Lung (tissue), 12 donors: ENCODE measurements around the gene H1-8. TPM values are rescaled to one million over a fixed set of nuclear protein-coding genes. Genes with fewer than 3 reads are reported as not detected.
A peak's percentile ranks its signal among the peaks of the same experiment; 100 is the strongest.

Source experiments
- ATAC-seq: fragments of 200-7000 bp; cut with Tn5 transposase; one replicate; pipeline ENCODE4 v1.9.1; 2020; ENCODE audit warnings: moderate number of reproducible peaks; ENCODE audit not compliant: insufficient read depth, low FRiP score
- DNase-seq, 3 donors: peaks; one replicate each; pipeline ENCODE4 v3.0.0-alpha.2; 2013 to 2017
- H3K27ac ChIP-seq, 2 donors: one replicate each; pipeline ENCODE4 v1.5.1; 2013; ENCODE audit warnings: mild to moderate bottlenecking in 2 of 2, moderate library complexity in 2 of 2, control low read depth in 1 of 2, inconsistent platforms in 1 of 2, low read depth in 1 of 2, low read length in 1 of 2
- H3K27me3 ChIP-seq, 3 donors: one replicate each; pipeline ENCODE4 v1.5.1; 2013; ENCODE audit warnings: low read length in 2 of 3; ENCODE audit not compliant: control insufficient read depth in 3 of 3, insufficient read depth in 3 of 3
- H3K36me3 ChIP-seq, 4 donors: one replicate each; pipeline ENCODE4 v1.5.1; 2013; ENCODE audit warnings: low read length in 4 of 4, mild to moderate bottlenecking in 1 of 4, moderate library complexity in 1 of 4; ENCODE audit not compliant: control insufficient read depth in 4 of 4, insufficient read depth in 4 of 4
- H3K4me1 ChIP-seq, 5 donors: one replicate each; pipeline ENCODE4 v1.5.1; 2013; ENCODE audit warnings: low read length in 5 of 5, mild to moderate bottlenecking in 2 of 5, moderate library complexity in 1 of 5; ENCODE audit not compliant: control insufficient read depth in 5 of 5, insufficient read depth in 5 of 5
- H3K4me3 ChIP-seq: one replicate; pipeline ENCODE4 v1.5.1; 2013; ENCODE audit warnings: mild to moderate bottlenecking, control low read depth, moderate library complexity
- H3K9ac ChIP-seq, 2 donors: one replicate each; pipeline ENCODE4 v1.5.1; 2013; ENCODE audit warnings: low read length in 2 of 2, control low read depth in 1 of 2; ENCODE audit not compliant: insufficient read depth in 1 of 2
- H3K9me3 ChIP-seq, 4 donors: one replicate each; pipeline ENCODE4 v1.5.1; 2013; ENCODE audit warnings: low read length in 3 of 4, mild to moderate bottlenecking in 1 of 4, moderate library complexity in 1 of 4; ENCODE audit not compliant: control insufficient read depth in 4 of 4, insufficient read depth in 3 of 4
- WGBS, 2 donors: extraction: QIAGEN DNeasy Blood & Tissue Kit; methylation state at CpG; one replicate each; pipeline ENCODE4 v1.1.7; 2013; 5-methylcytosine and 5-hydroxymethylcytosine counted together
- polyA plus RNA-seq, 2 donors: library from polyadenylated mRNA; stranded (reverse); fragments of 200-250 nt; gene quantifications; one replicate each; pipeline ENCODE4 v1.2.1, GENCODE V29; 2013
- total RNA-seq, 2 donors: library from RNA; depleted of rRNA in 1 of 2; stranded (reverse); fragments of >200 nt in 1 of 2; gene quantifications; one replicate each; pipeline ENCODE4 v1.2.1, GENCODE V29; 2014 to 2021
- TF ChIP-seq, protein P1 (sequence below): IDR thresholded peaks from 2 replicates; pipeline ENCODE4 v1.5.1; 2012; ENCODE audit warnings: mild to moderate bottlenecking; ENCODE audit errors: control extremely low read depth, extremely low read depth
- donor health status: control.
- donor health status: control.
- donor health status: Bipolar disorder and iron deficiency.
- donor health status: healthy.
- donor health status: DM: yes; HTN: yes; CAD: no.

The H1-8 gene
- total and polyA plus RNA-seq, 4 donors, result not detected

- ATAC-seq (no peak), DNase-seq (no peak)
- Histone ChIP-seq H3K27ac (peak overlapping the region; percentile 79 to 85), H3K9ac (peak overlapping the region in 1 of 2 donors; percentile 51), H3K4me1 (peaks cover 0 to 76% (median 56%) of the 10 kb centered on the region in 5 donors), H3K4me3 (no peak overlapping the region), H3K27me3 (no peaks in the 10 kb centered on the region), H3K9me3 (no peaks in the 10 kb centered on the region), H3K36me3 (no peaks in the 10 kb centered on the region)
- WGBS, 2 donors, result 77 to 89% methylated on average over 11 of the region's 11 CpGs
- TF ChIP-seq, protein P1, sequence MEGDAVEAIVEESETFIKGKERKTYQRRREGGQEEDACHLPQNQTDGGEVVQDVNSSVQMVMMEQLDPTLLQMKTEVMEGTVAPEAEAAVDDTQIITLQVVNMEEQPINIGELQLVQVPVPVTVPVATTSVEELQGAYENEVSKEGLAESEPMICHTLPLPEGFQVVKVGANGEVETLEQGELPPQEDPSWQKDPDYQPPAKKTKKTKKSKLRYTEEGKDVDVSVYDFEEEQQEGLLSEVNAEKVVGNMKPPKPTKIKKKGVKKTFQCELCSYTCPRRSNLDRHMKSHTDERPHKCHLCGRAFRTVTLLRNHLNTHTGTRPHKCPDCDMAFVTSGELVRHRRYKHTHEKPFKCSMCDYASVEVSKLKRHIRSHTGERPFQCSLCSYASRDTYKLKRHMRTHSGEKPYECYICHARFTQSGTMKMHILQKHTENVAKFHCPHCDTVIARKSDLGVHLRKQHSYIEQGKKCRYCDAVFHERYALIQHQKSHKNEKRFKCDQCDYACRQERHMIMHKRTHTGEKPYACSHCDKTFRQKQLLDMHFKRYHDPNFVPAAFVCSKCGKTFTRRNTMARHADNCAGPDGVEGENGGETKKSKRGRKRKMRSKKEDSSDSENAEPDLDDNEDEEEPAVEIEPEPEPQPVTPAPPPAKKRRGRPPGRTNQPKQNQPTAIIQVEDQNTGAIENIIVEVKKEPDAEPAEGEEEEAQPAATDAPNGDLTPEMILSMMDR, result no peak
Measured at GRCh38 chr3:129598484-129598883, 55.5 kb downstream of the H1-8 start.

GRCh38 chr3:129599073-129599472 is 56.1 kb downstream of the H1-8 start:
- ATAC-seq (no peak), DNase-seq (no peak)
- H3K27ac ChIP-seq, result peak overlapping the region; percentile 79 to 85
- no peak overlapping the region for H3K9ac ChIP-seq
- H3K27me3 ChIP-seq, result no peaks in the 10 kb centered on the region
- H3K4me1 ChIP-seq, result peaks cover 0 to 75% (median 51%) of the 10 kb centered on the region in 5 donors
- H3K9me3 ChIP-seq, result no peaks in the 10 kb centered on the region
- WGBS, 2 donors, result 62 to 76% methylated on average over 19 of the region's 19 CpGs
- TF ChIP-seq, protein P1, result no peak
- no peak overlapping the region for H3K4me3 ChIP-seq
- H3K36me3 ChIP-seq, result no peaks in the 10 kb centered on the region

- Histone ChIP-seq H3K9ac (no peak overlapping the region), H3K27me3 (no peaks in the 10 kb centered on the region), H3K9me3 (no peaks in the 10 kb centered on the region), H3K4me1 (peaks cover 0 to 75% (median 49%) of the 10 kb centered on the region in 5 donors), H3K4me3 (no peak overlapping the region), H3K27ac (peak overlapping the region; percentile 52 to 85), H3K36me3 (no peaks in the 10 kb centered on the region)
- 22 to 40% methylated on average over 4 to 5 of the region's 5 CpGs for WGBS, 2 donors
- TF ChIP-seq, protein P1, result no peak
- no peak for DNase-seq
- ATAC-seq, result peak; percentile 9
Measured at GRCh38 chr3:129599607-129600006, 56.6 kb downstream of the H1-8 start.

GRCh38 chr3:129600348-129600747 is 57.4 kb downstream of the H1-8 start:
- Histone ChIP-seq H3K27me3 (no peaks in the 10 kb centered on the region), H3K9ac (no peak overlapping the region), H3K36me3 (no peaks in the 10 kb centered on the region), H3K4me3 (no peak overlapping the region), H3K27ac (peak overlapping the region; percentile 52 to 85), H3K4me1 (peaks cover 0 to 71% (median 45%) of the 10 kb centered on the region in 5 donors), H3K9me3 (no peaks in the 10 kb centered on the region)
- TF ChIP-seq, protein P1, result no peak
- ATAC-seq, result no peak
- WGBS, 2 donors, result 75 to 83% methylated on average over 2 of the region's 2 CpGs
- DNase-seq, result no peak
